Right lobe of liver (tissue), 6 donors: ENCODE measurements around the gene REEP5. TPM values are rescaled to one million over a fixed set of nuclear protein-coding genes. Genes with fewer than 3 reads are reported as not detected.

Source experiments
- ATAC-seq, 4 donors: fragments of 200-7000 bp; cut with Tn5 transposase; one replicate each; pipeline ENCODE4 v1.9.1; 2020; ENCODE audit warnings: mild to moderate bottlenecking in 4 of 4, moderate library complexity in 4 of 4
- DNase-seq, 3 donors: peaks; one replicate each; pipeline ENCODE4 v3.0.0-alpha.2; 2020
- H3K27ac ChIP-seq, 3 donors: fragments of 200-600 bp; one replicate each; pipeline ENCODE4 v1.8.0; 2022
- H3K27me3 ChIP-seq, 2 donors: fragments of 200-600 bp; one replicate each; pipeline ENCODE4 v1.8.0; 2022
- H3K36me3 ChIP-seq, 4 donors: fragments of 200-600 bp; sonication (generic) in 1 of 4; one replicate each; pipeline versions ENCODE4 v1.5.1 to v1.8.0; 2017 to 2022; ENCODE audit warnings: control low read depth in 1 of 4
- H3K4me1 ChIP-seq, 4 donors: fragments of 200-600 bp; sonication (generic) in 1 of 4; one replicate each; pipeline versions ENCODE4 v1.5.1 to v1.8.0; 2017 to 2022; ENCODE audit warnings: control low read depth in 1 of 4
- H3K4me3 ChIP-seq, 3 donors: fragments of 200-600 bp; one replicate each; pipeline ENCODE4 v1.8.0; 2022
- H3K9me3 ChIP-seq, 4 donors: fragments of 200-600 bp; sonication (generic) in 1 of 4; one replicate each; pipeline versions ENCODE4 v1.5.1 to v1.8.0; 2017 to 2022; ENCODE audit warnings: control low read depth in 1 of 4
- POLR2A ChIP-seq: fragments of 450-650 bp; IDR thresholded peaks from one replicate; pipeline ENCODE4 v1.6.1; 2017; ENCODE audit warnings: antibody characterized with exemption, mild to moderate bottlenecking
- WGBS: methylation state at CpG from one replicate; pipeline ENCODE4 v1.1.6; 2018; ENCODE audit warnings: low coverage, low lambda C conversion rate; ENCODE audit not compliant: insufficient coverage; ENCODE audit errors: missing lambda C conversion rate; 5-methylcytosine and 5-hydroxymethylcytosine counted together
- intact Hi-C, 2 donors: fragments of 100-400 bp; cut with DNase I; formaldehyde crosslinking; loops; one replicate each; pipeline versions ENCODE4 v1.11.2 to v1.14.1; 2022
- total RNA-seq, 6 experiments: library from RNA; depleted of rRNA in 2 of 6; stranded (reverse); fragments of >200 nt in 2 of 6; fragmentation: NEBNext Ultra II Directional in 3 of 6; extraction: Animal tissue kit (Norgen Biotek cat#: 25700) in 3 of 6; gene quantifications; one replicate each; pipeline versions ENCODE4 v1.1.0 to v1.2.4, GENCODE V29; 2016 to 2023
- TF ChIP-seq, protein P1 (sequence below), 4 donors: fragments of 200-600 bp in 3 of 4; fragments of 450-650 bp in 1 of 4; IDR thresholded peaks; one replicate each; pipeline versions ENCODE4 v1.5.1 to v1.8.0; 2016 to 2022; ENCODE audit warnings: antibody characterized with exemption in 4 of 4, mild to moderate bottlenecking in 2 of 4
- donor health status: DM: no; HTN: yes; CAD: no.
- donor health status: DM: no; HTN: no; CAD: no.
- donor health status: DM: no; HTN: no; CAD: no.
- donor health status: DM: no; HTN: yes; CAD: no.
- donor health status: DM: no; HTN: yes; CAD: no.

Gene REEP5
- total RNA-seq, 6 experiments from 2014 or later: 52.2 to 75.6 (median 64.0) TPM

DNA sequence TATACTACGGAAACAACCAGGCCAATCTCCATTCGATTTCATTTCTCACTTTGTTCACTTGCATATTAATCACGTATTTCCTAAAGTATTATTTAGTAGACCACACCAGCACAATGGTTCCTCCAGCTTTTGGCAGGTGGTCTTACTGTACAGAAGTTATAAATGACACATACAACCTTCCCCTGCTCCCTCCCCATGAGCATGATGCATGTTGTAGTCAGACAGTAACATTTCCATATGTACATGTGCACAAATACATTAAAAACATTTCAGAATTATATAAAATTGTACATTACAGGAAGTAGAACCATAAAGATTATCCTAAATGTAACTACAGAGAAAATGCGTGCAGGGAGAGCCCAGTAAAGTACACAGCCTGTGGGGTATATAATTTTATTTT, 43.9 kb downstream of the REEP5 start:
- no peak for DNase-seq
- no peak for ATAC-seq
- Histone ChIP-seq H3K4me3 (no peak overlapping the region), H3K9me3 (no peaks in the 10 kb centered on the region), H3K36me3 (peaks cover 0 to 35% (median 13%) of the 10 kb centered on the region in 4 donors), H3K4me1 (peaks cover 0 to 2% (median 0%) of the 10 kb centered on the region in 4 donors), H3K27ac (no peak overlapping the region), H3K27me3 (no peaks in the 10 kb centered on the region)
- intact Hi-C loops: no loop called here
- WGBS: 63% methylated on average over 4 of the region's 4 CpGs
- TF ChIP-seq, protein P1, sequence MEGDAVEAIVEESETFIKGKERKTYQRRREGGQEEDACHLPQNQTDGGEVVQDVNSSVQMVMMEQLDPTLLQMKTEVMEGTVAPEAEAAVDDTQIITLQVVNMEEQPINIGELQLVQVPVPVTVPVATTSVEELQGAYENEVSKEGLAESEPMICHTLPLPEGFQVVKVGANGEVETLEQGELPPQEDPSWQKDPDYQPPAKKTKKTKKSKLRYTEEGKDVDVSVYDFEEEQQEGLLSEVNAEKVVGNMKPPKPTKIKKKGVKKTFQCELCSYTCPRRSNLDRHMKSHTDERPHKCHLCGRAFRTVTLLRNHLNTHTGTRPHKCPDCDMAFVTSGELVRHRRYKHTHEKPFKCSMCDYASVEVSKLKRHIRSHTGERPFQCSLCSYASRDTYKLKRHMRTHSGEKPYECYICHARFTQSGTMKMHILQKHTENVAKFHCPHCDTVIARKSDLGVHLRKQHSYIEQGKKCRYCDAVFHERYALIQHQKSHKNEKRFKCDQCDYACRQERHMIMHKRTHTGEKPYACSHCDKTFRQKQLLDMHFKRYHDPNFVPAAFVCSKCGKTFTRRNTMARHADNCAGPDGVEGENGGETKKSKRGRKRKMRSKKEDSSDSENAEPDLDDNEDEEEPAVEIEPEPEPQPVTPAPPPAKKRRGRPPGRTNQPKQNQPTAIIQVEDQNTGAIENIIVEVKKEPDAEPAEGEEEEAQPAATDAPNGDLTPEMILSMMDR (IDR thresholded peaks at IDR 0.05): no peak
- TF ChIP-seq POLR2A: no peak

GRCh38 chr5:112876362-112876761, 45.7 kb downstream of the REEP5 start:
- Histone ChIP-seq H3K36me3 (peaks cover 0 to 26% (median 13%) of the 10 kb centered on the region in 4 donors), H3K4me1 (peaks cover 0 to 2% (median 0%) of the 10 kb centered on the region in 4 donors), H3K27me3 (no peaks in the 10 kb centered on the region), H3K27ac (no peak overlapping the region), H3K9me3 (no peaks in the 10 kb centered on the region), H3K4me3 (no peak overlapping the region)
- TF ChIP-seq, protein P1 (IDR thresholded peaks at IDR 0.05): no peak
- TF ChIP-seq POLR2A: no peak
- intact Hi-C loops: no loop called here
- 71% methylated on average over 2 of the region's 2 CpGs for WGBS
- DNase-seq (no peak), ATAC-seq (no peak)

DNA sequence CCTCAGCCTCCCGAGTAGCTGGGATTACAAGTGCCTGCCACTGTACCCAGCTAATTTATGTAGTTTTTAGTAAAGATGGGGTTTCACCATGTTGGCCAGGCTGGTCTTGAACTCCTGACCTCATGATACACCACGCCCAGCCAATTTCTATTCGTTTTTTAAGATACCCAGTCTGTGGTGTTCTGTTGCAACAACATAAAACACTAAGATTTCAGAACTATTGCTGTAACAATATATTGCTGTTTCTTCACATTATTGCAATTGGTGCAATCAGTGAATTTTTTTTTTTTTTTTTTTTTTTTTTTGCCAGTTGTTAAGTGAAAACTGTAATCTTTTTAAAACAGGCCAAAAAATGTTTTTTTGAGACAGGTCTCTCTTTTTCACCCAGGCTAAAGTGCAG, 51.1 kb downstream of the REEP5 start:
- no peaks in the 10 kb centered on the region for H3K9me3 ChIP-seq
- peaks cover 2 to 45% (median 7%) of the 10 kb centered on the region in 4 donors for H3K36me3 ChIP-seq
- no peaks in the 10 kb centered on the region for H3K27me3 ChIP-seq
- H3K27ac ChIP-seq: no peak overlapping the region
- no peaks in the 10 kb centered on the region for H3K4me1 ChIP-seq
- TF ChIP-seq, protein P1 (IDR thresholded peaks at IDR 0.05): no peak
- TF ChIP-seq POLR2A: no peak
- ATAC-seq: no peak
- no peak for DNase-seq
- H3K4me3 ChIP-seq: no peak overlapping the region
- 61% methylated on average over 3 of the region's 3 CpGs for whole genome bisulfite sequencing
- intact Hi-C loops: no loop called here

- intact Hi-C loops: no loop called here
- H3K4me3 ChIP-seq: no peak overlapping the region
- peaks cover 2 to 52% (median 12%) of the 10 kb centered on the region in 4 donors for H3K36me3 ChIP-seq
- no peaks in the 10 kb centered on the region for H3K4me1 ChIP-seq
- 100% methylated on average over 3 of the region's 3 CpGs for WGBS
- H3K9me3 ChIP-seq: no peaks in the 10 kb centered on the region
- H3K27ac ChIP-seq: no peak overlapping the region
- DNase-seq (no peak), ATAC-seq (no peak)
- no peaks in the 10 kb centered on the region for H3K27me3 ChIP-seq
- TF ChIP-seq, protein P1 (IDR thresholded peaks at IDR 0.05): no peak
Measured at GRCh38 chr5:112869948-112870347, 52.1 kb downstream of the REEP5 start.

GRCh38 chr5:112867411-112867810, 54.6 kb downstream of the REEP5 start:
- Histone ChIP-seq H3K36me3 (peaks cover 2 to 64% (median 14%) of the 10 kb centered on the region in 4 donors), H3K4me1 (peaks cover 0 to 14% (median 0%) of the 10 kb centered on the region in 4 donors), H3K4me3 (no peak overlapping the region), H3K9me3 (no peaks in the 10 kb centered on the region), H3K27me3 (no peaks in the 10 kb centered on the region), H3K27ac (no peak overlapping the region)
- no peak for DNase-seq
- TF ChIP-seq POLR2A: no peak
- TF ChIP-seq, protein P1 (IDR thresholded peaks at IDR 0.05): no peak
- WGBS: 90% methylated on average over 5 of the region's 5 CpGs
- ATAC-seq: no peak
- intact Hi-C loops: no loop called here
